HG03442 (cell line): ENCODE results near the gene GPR137.
"Not testable (repeated sequence)": the region's sequence is repeated elsewhere in the genome, so short reads cannot be mapped to it uniquely, and the experiment has no call there.

Experiments used
- ATAC-seq: cut with Tn5 transposase; IDR thresholded peaks from one replicate; pipeline ENCODE4 v1.9.1; 2021; ENCODE audit warnings: mild to moderate bottlenecking, moderate library complexity; ENCODE audit not compliant: unreplicated experiment

Gene GPR137

DNA sequence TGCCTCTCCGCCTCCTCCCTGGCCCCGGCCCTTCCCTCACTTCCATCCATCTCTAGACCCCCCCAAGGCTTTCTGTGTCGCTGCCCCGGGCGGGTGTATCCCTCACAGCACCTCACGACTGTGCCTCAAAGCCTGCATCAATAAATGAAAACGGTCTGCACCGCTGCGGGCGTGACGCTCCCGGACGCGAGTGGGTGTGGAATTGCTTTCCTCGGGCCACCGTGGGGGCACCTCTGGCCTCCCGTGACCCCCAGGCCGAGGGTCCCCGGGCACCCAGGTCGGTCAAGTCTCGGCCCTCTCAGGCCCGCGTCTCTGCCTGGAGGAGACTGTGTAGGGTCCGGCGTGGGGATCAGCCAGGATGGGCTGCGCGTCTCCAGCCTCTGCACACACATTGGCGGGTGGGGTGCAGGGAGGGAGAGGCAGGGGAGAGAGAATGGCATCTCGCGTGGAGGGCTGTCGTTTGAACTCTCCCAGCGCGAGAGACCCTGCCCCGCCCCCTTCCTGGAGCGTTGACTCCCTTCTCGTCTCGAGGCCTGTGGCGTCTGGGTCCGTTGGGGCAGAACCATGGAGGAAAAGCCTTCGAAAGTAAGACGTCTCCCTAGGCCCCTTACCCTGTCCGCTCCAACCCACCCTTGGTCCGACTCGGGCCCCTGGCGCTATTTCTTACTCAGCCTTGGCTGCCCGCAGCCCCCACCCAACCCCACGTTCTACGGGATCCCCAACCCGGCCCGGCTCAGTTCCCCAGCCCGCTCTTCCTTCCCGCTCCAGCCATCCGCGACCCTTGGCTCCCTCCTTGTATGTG, 14.4 kb downstream of the GPR137 start, which contains the start of gene CATSPERZ:
CATSPERZ (plus strand) TSS at position 512 of the 802 bp plus-strand sequence; CDS start at position 565, 53 bp downstream.
- no peak for ATAC-seq

DNA sequence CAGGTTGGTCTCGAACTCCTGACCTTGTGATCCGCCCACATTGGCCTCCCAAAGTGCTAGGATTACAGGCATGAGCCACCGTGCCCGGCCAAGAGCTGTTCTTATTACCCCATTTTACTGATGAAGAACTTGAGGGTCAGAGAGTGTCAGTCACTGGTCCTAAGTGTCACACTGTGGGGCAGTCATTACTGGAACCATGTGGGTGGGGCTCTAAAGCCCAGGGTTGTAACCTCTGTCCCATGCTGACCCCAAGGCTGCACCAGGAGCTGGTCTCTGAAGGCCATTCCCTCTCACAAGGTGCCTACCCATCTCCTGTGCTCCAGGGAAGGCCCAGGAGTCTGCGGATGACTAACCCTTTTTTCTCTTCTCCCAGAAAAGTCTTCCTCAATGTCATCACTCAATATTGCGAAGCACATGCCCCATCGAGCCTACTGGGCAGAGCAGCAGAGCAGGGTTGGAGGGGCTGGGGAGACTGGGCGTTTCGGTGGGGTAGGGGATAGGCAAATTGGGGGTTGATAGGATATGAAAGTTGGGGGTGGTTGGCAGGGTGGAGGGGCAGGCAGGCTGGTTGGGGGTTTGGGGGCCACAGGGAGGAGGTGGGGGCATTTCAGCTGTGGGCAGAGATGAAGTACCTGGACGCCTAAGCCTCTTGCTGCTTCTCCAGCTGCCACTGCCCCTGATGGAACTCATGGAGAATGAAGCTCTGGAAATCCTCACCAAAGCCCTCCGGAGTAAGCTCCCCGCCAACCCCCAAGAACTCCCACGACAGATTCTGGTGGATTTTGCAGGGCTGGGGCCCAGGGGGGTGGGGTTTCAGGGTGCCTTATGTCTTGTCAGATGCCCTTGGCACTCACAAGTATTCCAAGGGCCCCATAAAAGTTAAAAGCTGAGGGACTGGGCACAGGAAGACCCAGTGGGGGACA, 17.7 kb downstream of the GPR137 start:
- ATAC-seq, result no peak

DNA sequence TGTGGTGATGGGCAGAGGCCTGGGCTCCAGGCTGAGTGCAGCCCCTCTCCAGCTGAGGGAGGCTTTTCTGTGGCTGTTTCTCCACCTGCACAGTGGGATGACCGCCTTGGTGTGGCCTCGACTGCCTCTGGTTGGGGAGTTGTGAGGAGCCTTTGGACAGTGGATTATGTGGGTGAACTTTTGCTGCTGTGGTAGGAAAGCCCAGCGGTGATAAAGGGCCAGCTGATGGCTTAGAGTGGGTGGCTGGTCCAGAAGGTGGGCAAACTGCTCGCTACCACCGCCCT, 18.3 kb downstream of the GPR137 start:
- ATAC-seq, result no peak

DNA sequence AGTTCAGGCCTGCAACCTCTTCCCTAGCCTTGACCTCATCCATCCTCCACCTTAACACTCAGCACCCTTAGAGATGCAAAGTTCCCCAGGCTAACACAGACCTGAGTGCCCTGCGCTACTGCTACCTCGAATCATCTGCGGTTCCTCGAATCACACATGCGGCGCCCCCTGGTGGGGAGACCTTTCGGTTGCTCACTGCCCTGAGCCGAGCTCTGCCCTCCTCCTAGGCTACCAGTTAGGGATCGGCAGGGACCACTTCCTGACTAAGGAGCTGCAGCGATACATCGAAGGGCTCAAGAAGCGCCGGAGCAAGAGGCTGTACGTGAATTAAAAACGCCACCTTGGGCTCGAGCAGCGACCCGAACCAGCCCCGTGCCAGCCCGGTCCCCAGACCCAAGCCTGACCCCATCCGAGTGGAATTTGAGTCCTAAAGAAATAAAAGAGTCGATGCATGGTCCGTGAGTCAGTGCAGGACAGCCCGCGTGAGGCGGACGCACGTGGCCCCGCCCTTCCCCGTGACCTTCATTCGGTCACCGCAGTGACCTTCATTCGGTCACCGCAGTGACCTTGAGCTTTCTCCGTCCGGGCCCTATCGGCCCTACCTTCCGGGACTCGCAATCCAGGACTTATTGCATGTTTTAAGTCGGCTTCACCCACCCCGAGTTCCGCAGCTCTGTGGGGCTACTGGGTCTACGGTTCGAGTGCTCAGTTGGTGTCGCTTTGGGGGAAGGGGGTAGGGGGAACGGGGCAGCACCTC, 18.8 kb downstream of the GPR137 start:
- ATAC-seq, result peak; percentile 24

DNA sequence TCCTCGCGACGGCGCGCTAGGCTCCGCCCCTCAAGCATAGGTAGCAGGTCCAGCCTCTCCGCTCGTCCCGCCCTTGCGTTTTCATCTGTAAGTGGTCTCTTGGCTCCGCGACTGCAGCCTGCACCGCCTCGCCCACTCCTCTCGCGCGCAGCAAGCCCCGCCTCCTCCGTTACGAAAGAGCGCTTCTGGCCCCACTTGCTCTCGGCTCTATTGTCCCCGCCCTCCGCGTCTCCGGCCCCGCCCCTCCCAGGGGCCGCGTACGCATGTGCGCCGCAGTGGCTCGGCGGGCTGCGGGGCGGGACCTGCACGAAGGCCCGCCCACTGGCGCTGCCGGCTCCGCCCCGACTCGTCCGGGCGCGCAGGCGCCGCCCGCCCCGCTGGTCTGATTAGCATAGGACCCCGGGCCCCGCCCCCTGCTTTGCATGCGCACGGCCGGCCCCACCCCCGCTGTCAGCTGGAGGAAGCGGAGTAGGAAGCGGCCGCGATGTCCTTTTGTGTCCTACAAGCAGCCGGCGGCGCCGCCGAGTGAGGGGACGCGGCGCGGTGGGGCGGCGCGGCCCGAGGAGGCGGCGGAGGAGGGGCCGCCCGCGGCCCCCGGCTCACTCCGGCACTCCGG, 19.5 kb downstream of the GPR137 start, which contains the start of gene ESRRA:
ESRRA (plus strand) TSS at position 450 of the 616 bp plus-strand sequence. CDS start 1,656 bp downstream, outside the sequence.
- ATAC-seq, result peak; percentile 62

DNA sequence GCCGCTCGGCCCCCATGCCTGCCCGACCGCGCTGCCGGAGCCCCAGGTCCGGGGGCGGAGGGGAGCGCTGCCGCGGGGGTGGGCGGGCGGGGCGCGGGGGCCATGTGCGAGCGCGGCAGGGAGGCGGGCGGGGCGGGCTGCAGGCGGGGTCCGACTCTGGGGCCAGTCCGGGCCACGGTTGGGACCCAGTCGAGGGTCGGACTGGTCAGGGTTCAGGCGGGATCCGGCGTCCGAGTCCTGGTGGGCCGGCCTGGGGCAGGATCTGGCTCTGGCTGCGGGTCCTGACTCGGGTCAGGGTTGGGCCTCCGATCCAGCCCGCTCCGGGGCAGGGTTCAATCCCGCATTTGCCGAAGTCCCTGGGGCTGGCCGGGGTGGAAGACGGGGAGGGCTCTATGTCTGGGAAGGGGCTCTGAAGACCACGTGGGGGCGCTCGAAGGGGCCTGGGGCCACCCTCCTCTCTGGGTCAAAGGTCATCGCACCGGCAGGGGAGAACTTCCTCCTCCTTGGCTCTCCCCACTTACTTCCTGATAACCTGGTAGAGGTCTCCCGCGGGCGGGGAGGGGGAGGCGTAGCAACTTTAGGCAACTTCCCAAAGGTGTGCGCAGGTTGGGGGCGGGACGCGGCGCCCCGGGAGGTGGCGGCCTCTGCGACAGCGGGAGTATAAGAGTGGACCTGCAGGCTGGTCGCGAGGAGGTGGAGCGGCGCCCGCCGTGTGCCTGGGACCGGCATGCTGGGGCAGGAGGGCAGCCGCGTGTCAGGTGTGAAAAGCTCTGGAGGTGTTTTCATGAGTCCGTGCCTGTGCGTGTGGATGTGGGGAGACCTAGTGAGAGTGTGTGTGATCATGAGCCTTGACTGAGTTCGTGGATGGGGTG, 20.3 kb downstream of the GPR137 start:
- ATAC-seq, result peak; percentile 23

DNA sequence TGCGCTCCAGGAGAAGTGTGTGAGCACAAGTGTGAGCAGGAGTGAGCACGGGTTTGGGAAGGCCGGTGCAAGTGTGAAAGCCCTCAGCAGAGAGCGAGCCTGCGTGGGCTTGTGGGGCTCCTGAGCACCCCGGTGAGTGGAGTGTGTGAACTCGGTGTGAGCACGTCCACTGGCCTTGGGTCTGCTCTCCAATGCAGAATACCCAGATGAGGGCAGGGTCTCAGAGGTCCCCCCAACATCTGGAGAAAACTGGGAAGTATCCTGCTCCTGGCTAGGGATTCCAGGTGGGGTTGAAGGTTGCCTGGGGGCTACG, 20.9 kb downstream of the GPR137 start:
- ATAC-seq, result no peak

DNA sequence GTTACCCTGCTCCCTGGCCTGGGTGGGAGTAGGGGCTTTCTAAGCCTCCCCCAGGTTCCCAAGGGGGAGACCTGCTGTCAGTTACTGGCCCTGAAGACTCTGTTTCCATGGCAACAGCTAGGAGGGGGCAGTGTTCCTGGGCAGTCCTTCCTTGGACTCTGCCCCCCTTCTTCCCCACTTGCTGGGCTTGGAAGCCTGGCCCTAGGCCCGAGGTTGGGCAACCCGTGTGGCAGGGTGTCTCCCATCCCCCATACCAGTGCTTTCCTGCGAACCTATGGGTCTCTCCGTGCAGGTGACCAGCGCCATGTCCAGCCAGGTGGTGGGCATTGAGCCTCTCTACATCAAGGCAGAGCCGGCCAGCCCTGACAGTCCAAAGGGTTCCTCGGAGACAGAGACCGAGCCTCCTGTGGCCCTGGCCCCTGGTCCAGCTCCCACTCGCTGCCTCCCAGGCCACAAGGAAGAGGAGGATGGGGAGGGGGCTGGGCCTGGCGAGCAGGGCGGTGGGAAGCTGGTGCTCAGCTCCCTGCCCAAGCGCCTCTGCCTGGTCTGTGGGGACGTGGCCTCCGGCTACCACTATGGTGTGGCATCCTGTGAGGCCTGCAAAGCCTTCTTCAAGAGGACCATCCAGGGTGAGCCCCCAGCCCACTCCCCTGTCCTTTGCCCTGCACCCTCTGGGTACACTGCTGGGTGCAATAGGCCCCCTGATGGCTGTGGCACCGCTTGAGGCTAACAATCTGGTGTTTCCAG, 21.4 kb downstream of the GPR137 start:
- ATAC-seq, result no peak

DNA sequence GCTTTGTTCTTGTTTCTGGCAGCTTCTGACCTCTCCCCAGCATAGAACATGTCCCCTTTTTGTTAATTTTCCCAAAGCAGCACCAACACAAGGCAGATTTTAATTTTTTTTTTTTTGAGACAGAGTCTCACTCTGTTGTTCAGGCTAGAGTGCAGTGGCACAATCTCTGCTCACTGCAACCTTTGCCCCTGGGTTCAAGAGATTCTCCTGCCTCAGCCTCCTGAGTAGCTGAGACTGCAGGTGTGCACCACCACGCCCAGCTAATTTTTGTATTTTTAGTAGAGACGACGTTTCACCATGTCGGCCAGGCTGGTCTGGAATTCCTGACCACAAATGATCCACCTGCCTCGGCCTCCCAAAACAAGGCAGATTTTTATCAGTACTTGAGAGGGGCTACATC, 22.1 kb downstream of the GPR137 start:
- not testable (repeated sequence) for ATAC-seq

DNA sequence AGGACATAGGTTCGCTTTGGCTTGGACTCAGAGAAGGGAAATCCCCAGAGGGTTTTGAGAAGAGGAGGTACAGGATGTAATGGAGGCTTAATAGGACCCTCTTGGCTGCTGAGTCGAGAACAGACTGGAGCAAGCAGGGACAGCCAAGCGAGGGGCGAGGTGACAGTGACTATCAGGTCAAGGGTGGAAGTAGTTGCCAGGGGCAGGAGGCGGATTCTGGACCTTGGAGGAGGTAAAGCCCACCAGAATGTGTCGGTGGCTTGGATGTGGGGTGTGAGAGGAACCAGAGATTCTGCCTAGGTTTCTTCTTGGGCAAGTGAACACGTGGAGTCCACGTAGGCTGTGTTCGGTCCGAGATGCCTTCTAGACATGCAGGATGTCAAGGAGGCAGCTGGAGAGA, 27.3 kb downstream of the GPR137 start:
- no peak for ATAC-seq

DNA sequence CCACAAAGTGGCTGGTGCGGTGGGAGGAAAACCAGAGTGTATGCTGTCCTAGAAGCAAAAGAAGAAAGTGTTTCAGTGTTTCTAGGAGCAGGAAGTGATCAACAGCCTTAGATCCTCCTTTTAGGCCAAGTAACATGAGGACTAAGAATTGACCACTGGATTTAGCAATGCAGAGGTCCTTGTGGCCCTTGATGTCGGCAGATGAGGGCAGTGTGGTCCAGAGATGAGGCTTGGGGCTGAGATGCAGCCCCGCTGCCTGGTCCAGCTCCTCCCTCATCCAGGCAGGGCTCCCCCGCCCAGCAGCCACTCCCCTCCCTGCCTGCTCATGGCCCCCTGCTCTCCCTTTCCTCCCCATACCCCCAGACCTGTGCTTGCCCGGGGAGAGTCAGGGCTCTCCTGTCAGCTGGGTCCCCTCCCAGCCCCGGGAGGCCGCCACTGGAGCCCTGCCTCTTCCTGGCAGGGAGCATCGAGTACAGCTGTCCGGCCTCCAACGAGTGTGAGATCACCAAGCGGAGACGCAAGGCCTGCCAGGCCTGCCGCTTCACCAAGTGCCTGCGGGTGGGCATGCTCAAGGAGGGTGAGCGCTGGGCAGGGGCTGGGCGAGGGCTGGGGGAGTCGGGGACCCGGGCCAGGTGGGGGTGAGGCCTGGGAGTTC, 28.0 kb downstream of the GPR137 start:
- no peak for ATAC-seq

DNA sequence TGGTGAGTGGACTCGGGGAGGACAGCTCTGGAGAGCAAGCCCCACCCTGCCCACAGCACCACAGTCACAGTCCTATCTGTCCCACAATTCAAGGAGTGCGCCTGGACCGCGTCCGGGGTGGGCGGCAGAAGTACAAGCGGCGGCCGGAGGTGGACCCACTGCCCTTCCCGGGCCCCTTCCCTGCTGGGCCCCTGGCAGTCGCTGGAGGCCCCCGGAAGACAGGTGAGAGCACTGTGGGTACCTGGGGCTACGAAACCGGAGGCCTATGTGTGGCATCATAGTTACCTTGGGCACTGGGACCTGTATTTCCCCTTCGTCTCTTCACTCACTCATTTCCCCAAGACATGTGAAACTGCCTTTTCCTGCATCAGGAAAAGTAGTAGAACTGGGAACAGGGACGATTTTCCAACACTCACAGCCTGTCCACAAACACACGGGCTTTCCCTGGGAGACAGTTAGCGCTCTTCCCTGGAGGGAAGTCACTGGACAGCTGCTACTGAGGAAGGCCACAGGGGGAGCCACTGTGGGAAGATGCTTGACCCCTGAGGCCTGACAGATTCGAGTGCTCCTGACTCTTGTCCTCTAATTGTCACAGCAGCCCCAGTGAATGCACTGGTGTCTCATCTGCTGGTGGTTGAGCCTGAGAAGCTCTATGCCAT, 28.6 kb downstream of the GPR137 start:
- ATAC-seq, result no peak

DNA sequence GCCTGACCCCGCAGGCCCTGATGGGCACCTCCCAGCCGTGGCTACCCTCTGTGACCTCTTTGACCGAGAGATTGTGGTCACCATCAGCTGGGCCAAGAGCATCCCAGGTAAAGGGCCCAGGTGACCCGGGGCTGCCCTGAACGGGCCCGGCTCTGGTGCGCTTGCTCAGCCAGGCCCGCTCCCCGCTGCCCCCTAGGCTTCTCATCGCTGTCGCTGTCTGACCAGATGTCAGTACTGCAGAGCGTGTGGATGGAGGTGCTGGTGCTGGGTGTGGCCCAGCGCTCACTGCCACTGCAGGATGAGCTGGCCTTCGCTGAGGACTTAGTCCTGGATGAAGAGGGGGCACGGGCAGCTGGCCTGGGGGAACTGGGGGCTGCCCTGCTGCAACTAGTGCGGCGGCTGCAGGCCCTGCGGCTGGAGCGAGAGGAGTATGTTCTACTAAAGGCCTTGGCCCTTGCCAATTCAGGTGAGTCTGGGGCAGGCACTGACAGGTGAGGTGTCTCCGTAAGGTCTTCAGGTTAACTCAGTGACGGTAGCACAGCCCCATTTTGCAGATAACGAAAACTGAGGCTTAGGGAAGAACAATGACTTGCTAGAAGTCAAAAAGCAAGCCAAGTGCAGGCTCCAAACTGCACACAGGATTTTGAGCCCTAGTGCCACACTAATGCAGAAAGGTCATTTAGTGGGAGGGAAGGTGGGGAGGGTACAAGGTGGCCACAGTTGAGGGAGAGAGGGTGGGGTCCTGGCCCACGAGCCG, 29.3 kb downstream of the GPR137 start:
- ATAC-seq, result no peak

DNA sequence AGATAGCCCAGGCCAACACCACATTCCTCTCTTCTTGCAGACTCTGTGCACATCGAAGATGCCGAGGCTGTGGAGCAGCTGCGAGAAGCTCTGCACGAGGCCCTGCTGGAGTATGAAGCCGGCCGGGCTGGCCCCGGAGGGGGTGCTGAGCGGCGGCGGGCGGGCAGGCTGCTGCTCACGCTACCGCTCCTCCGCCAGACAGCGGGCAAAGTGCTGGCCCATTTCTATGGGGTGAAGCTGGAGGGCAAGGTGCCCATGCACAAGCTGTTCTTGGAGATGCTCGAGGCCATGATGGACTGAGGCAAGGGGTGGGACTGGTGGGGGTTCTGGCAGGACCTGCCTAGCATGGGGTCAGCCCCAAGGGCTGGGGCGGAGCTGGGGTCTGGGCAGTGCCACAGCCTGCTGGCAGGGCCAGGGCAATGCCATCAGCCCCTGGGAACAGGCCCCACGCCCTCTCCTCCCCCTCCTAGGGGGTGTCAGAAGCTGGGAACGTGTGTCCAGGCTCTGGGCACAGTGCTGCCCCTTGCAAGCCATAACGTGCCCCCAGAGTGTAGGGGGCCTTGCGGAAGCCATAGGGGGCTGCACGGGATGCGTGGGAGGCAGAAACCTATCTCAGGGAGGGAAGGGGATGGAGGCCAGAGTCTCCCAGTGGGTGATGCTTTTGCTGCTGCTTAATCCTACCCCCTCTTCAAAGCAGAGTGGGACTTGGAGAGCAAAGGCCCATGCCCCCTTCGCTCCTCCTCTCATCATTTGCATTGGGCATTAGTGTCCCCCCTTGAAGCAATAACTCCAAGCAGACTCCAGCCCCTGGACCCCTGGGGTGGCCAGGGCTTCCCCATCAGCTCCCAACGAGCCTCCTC, 30.2 kb downstream of the GPR137 start:
- ATAC-seq, result not testable (repeated sequence)

DNA sequence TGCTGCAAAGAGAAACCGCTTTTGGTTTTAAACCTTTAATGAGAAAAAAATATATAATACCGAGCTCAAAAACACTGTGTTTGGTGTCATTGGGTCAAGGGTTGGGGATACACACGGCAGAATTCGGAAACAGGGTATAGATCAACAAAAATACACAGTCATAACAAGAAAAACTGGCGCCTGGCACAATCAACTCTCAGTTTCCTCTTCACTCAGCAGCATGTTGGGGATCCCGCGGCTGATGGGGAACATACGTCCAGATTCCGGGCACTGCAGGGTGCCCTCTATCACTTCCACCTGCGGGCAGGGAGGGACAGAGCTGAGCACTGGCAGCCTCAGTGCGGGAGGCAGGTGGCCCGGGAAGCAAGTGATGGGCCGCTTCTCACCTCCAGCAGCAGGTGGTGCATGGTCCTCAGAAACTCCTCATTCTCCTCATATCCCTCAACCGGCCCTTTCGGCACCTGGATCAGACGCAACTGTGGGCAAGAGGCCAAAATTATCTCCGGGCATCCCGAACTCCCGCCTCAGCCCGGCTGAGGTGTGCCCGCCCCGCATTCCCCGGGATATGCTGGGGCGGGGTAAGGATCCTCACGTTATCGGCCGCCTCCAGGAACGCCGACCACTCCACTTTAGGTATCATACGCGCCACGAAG, 31.1 kb downstream of the GPR137 start:
- peak; percentile 0 for ATAC-seq
